Keratinocyte (primary cell): ENCODE results near the gene ZNF416. TPM values are rescaled to one million over a fixed set of nuclear protein-coding genes. Genes with fewer than 3 reads are reported as not detected.

Source experiments
- DNase-seq: peaks from one replicate; pipeline ENCODE4 v3.0.0-alpha.2; 2011; ENCODE audit warnings: low read depth, missing footprints, low spot score
- FAIRE-seq: peaks from 2 replicates; lab custom pipeline; 2011; peaks lifted over from hg19 to GRCh38; lab: Jason Lieb, UNC
- H2AFZ ChIP-seq: 2 replicates; pipeline ENCODE4 v1.6.0; 2012; ENCODE audit warnings: low read length, control low read depth, inconsistent platforms; ENCODE audit not compliant: control insufficient read depth
- H3K27ac ChIP-seq: 2 replicates; pipeline ENCODE4 v1.5.1; 2011; ENCODE audit warnings: low read length; ENCODE audit not compliant: control insufficient read depth, insufficient read depth
- H3K27me3 ChIP-seq: 3 replicates; pipeline ENCODE4 v1.6.0; 2011; ENCODE audit warnings: low read length; ENCODE audit not compliant: control insufficient read depth, insufficient read depth; ENCODE audit errors: extremely low read depth
- H3K36me3 ChIP-seq, 2 experiments: 2 replicates in 1 of 2; 3 replicates in 1 of 2; pipeline ENCODE4 v1.5.1; 2011; ENCODE audit warnings: low read length in 2 of 2, mild to moderate bottlenecking in 1 of 2; ENCODE audit not compliant: control insufficient read depth in 2 of 2, insufficient read depth in 2 of 2; ENCODE audit errors: extremely low read depth in 1 of 2
- H3K4me1 ChIP-seq: 3 replicates; pipeline ENCODE4 v1.5.1; 2011; ENCODE audit warnings: low read length; ENCODE audit not compliant: control insufficient read depth, insufficient read depth; ENCODE audit errors: extremely low read depth
- H3K4me2 ChIP-seq: 3 replicates; pipeline ENCODE4 v1.6.0; 2011; ENCODE audit warnings: low read depth, low read length; ENCODE audit not compliant: control insufficient read depth, insufficient read depth; ENCODE audit errors: extremely low read depth
- H3K4me3 ChIP-seq, 3 experiments: fragments of 200-600 bp in 1 of 3; sonication (generic) in 1 of 3; 2 replicates in 2 of 3; 3 replicates in 1 of 3; pipeline ENCODE4 v1.5.1; 2011 to 2016; ENCODE audit warnings: low read length in 3 of 3, mild to moderate bottlenecking in 3 of 3, control low read depth in 2 of 3, inconsistent platforms in 1 of 3, low read depth in 1 of 3, mixed read lengths in 1 of 3, mixed run types in 1 of 3, moderate library complexity in 1 of 3; ENCODE audit not compliant: control insufficient read depth in 2 of 3, insufficient read depth in 2 of 3; ENCODE audit errors: extremely low read depth in 1 of 3
- H3K79me2 ChIP-seq: 2 replicates; pipeline ENCODE4 v1.6.0; 2012; ENCODE audit warnings: low read length; ENCODE audit not compliant: control insufficient read depth, insufficient read depth
- H3K9ac ChIP-seq: 3 replicates; pipeline ENCODE4 v1.6.0; 2011; ENCODE audit warnings: low read length; ENCODE audit not compliant: control insufficient read depth, insufficient read depth; ENCODE audit errors: extremely low read depth
- H3K9me1 ChIP-seq: 3 replicates; pipeline ENCODE4 v1.6.0; 2011; ENCODE audit warnings: low read length; ENCODE audit not compliant: control insufficient read depth, insufficient read depth; ENCODE audit errors: extremely low read depth
- H3K9me3 ChIP-seq: 2 replicates; pipeline ENCODE4 v1.5.1; 2012; ENCODE audit warnings: low read depth, low read length; ENCODE audit not compliant: control insufficient read depth
- H4K20me1 ChIP-seq: 3 replicates; pipeline ENCODE4 v1.6.0; 2011; ENCODE audit warnings: low read length; ENCODE audit not compliant: control insufficient read depth, insufficient read depth; ENCODE audit errors: extremely low read depth
- EZH2 ChIP-seq: IDR thresholded peaks from one replicate; pipeline ENCODE4 v1.6.1; 2012; ENCODE audit warnings: inconsistent platforms, mild to moderate bottlenecking, low read length, moderate library complexity
- dilution Hi-C: fragments of 300-500 bp; cut with MboI; formaldehyde crosslinking; loops from one replicate; pipeline ENCODE4 v1.7.0; 2020; ENCODE audit warnings: low sequenced_read_pairs; ENCODE audit not compliant: extremely low pct_ligation_motif_present
- polyA plus RNA-seq, 5 experiments: library from polyadenylated mRNA; depleted of rRNA in 3 of 5; stranded (reverse) in 3 of 5; stranded (forward) in 1 of 5; unstranded in 1 of 5; fragments of >200 nt; gene quantifications; 1 replicate in 1 of 5; 2 replicates in 3 of 5; 3 replicates in 1 of 5; pipeline versions ENCODE4 v1.2.1 to v1.2.3, GENCODE V29; 2011 to 2012; ENCODE audit warnings: missing spikeins in 2 of 5, low read depth in 1 of 5, low replicate concordance in 1 of 5
- TF ChIP-seq, protein P1 (sequence below), 3 experiments: IDR thresholded peaks in 1 of 3; conservative IDR thresholded peaks in 1 of 3; optimal IDR thresholded peaks in 1 of 3; 2 replicates in 2 of 3; 3 replicates in 1 of 3; pipeline versions ENCODE3 to v1.5.1; 2011; ENCODE audit warnings: low read length in 3 of 3, mild to moderate bottlenecking in 3 of 3, moderate library complexity in 2 of 3, control low read depth in 1 of 3, inconsistent platforms in 1 of 3; ENCODE audit not compliant: insufficient read depth in 2 of 3; ENCODE audit errors: extremely low read depth in 1 of 3

ZNF416 gene
- polyA plus RNA-seq, 1 donor (not counting 4 experiments of a cell fraction or from before 2014, with no cell fraction given), result 4.4 TPM

DNA sequence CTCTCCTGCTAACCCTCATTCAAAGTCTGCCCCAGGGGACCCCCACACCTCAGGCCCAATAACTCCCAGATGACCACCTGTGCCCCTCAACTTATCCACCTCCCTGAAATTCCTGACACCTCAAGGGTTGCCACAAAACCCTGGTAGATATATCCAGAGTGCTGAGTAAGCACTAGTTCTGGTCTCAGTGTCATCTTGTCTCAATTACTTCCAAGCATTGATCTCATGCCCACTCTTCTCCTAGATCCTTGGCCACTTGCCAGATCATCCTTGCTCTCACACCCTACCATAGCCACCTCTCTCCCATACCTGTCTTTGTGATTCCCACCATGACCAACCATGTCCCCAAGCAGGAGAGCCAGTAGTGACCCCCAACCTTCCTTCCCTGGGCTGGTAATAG is 2.0 kb downstream of the ZNF416 start:
- Histone ChIP-seq H3K9ac (no peak overlapping the region), H3K79me2 (peaks cover 19% of the 10 kb centered on the region), H3K9me1 (no peaks in the 10 kb centered on the region), H2AFZ (no peak overlapping the region), H4K20me1 (no peaks in the 10 kb centered on the region), H3K4me3 (no peak overlapping the region), H3K4me2 (no peak overlapping the region), H3K36me3 (peaks cover 26 to 39% of the 10 kb centered on the region in 2 experiments), H3K4me1 (peaks cover 11% of the 10 kb centered on the region), H3K27me3 (no peaks in the 10 kb centered on the region), H3K27ac (no peak overlapping the region), H3K9me3 (peaks cover 47% of the 10 kb centered on the region)
- dilution Hi-C loops, result no loop called here
- DNase-seq (no peak), FAIRE-seq (no peak)
- TF ChIP-seq, protein P1, sequence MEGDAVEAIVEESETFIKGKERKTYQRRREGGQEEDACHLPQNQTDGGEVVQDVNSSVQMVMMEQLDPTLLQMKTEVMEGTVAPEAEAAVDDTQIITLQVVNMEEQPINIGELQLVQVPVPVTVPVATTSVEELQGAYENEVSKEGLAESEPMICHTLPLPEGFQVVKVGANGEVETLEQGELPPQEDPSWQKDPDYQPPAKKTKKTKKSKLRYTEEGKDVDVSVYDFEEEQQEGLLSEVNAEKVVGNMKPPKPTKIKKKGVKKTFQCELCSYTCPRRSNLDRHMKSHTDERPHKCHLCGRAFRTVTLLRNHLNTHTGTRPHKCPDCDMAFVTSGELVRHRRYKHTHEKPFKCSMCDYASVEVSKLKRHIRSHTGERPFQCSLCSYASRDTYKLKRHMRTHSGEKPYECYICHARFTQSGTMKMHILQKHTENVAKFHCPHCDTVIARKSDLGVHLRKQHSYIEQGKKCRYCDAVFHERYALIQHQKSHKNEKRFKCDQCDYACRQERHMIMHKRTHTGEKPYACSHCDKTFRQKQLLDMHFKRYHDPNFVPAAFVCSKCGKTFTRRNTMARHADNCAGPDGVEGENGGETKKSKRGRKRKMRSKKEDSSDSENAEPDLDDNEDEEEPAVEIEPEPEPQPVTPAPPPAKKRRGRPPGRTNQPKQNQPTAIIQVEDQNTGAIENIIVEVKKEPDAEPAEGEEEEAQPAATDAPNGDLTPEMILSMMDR (optimal IDR thresholded peaks at IDR 0.05 in 1 of 3, IDR thresholded peaks at IDR 0.05 in 1 of 3, conservative IDR thresholded peaks at IDR 0.05 in 1 of 3; ENCODE audit: extremely low read depth in 1 of 3, insufficient read depth in 2 of 3, low read length in 3 of 3), result no peak
- TF ChIP-seq EZH2, result no peak

DNA sequence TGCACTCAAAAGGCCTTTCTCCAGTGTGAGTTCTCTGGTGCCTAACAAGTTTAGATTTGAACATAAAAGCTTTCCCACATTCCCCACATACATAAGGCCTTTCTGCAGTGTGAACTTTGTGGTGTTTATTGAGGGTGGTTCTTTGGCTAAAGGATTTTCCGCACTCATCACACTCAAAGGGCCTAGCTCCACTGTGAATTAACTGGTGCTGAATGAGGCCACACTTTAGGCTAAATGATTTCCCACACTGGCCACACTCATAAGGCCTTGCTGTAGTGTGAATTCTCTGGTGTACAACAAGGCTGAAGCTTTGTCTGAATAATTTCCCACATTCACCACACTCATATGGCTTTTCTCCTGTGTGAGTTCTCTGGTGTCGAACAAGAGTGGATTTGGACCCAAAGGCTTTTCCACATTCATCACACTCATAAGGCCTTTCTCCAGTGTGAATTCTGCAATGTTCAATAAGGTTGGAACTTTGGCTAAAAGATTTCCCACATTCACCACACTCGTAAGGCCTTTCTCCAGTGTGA is 6.2 kb downstream of the ZNF416 start:
- TF ChIP-seq, protein P1 (optimal IDR thresholded peaks at IDR 0.05 in 1 of 3, IDR thresholded peaks at IDR 0.05 in 1 of 3, conservative IDR thresholded peaks at IDR 0.05 in 1 of 3; ENCODE audit: extremely low read depth in 1 of 3, insufficient read depth in 2 of 3, low read length in 3 of 3), result no peak
- no peak for TF ChIP-seq EZH2
- dilution Hi-C loops, result no loop called here
- no peak for FAIRE-seq
- no peak overlapping the region for H3K4me3 ChIP-seq
- no peak overlapping the region for H3K27ac ChIP-seq
- H3K36me3 ChIP-seq, result peaks cover 26 to 39% of the 10 kb centered on the region in 2 experiments
- peaks cover under 1% of the 10 kb centered on the region for H3K4me1 ChIP-seq
- no peak overlapping the region for H3K9ac ChIP-seq
- H3K9me3 ChIP-seq, result peaks cover 63% of the 10 kb centered on the region
- no peaks in the 10 kb centered on the region for H3K9me1 ChIP-seq
- H2AFZ ChIP-seq, result no peak overlapping the region
- no peak overlapping the region for H3K4me2 ChIP-seq
- H3K27me3 ChIP-seq, result no peaks in the 10 kb centered on the region
- H4K20me1 ChIP-seq, result no peaks in the 10 kb centered on the region
- H3K79me2 ChIP-seq, result peaks cover 8% of the 10 kb centered on the region
- no peak for DNase-seq
